K562 (cell line): ENCODE data around the gene CEP295NL.

Experiments used
- ADNP ChIP-seq: fragments of 200-800 bp; sonication (Bioruptor generic); IDR thresholded peaks from 2 replicates; pipeline ENCODE4 v1.6.1; 2016; ENCODE audit warnings: missing genetic modification characterization, missing compliant biosample characterization
- CTCF ChIP-seq, 3 experiments: IDR thresholded peaks in 2 of 3; conservative IDR thresholded peaks in 1 of 3; 2 replicates each; pipeline ENCODE4 v1.5.1; 2011 to 2012; ENCODE audit warnings: low read length in 3 of 3, mild to moderate bottlenecking in 3 of 3, control low read depth in 2 of 3, improper control_type of control experiment in 1 of 3, inconsistent platforms in 1 of 3, low read depth in 1 of 3, mixed read lengths in 1 of 3, moderate library complexity in 1 of 3; ENCODE audit not compliant: insufficient read depth in 2 of 3
- EP300 ChIP-seq: IDR thresholded peaks from 2 replicates; pipeline ENCODE4 v1.6.1; 2012; ENCODE audit warnings: low read length, improper control_type of control experiment
- GTF2B ChIP-seq: IDR thresholded peaks from 2 replicates; pipeline ENCODE4 v1.6.1; 2011; ENCODE audit not compliant: insufficient read length; ENCODE audit errors: extremely low read depth
- NCOA6 ChIP-seq: fragments of 450-650 bp; IDR thresholded peaks from 2 replicates; pipeline ENCODE4 v1.6.1; 2017; ENCODE audit warnings: mild to moderate bottlenecking
- NFYB ChIP-seq: IDR thresholded peaks from 2 replicates; pipeline ENCODE4 v1.6.1; 2011; ENCODE audit warnings: mild to moderate bottlenecking, moderate library complexity; ENCODE audit not compliant: insufficient read length; ENCODE audit errors: extremely low read depth
- POLR2AphosphoS5 ChIP-seq: IDR thresholded peaks from 2 replicates; pipeline ENCODE4 v1.6.1; 2011; ENCODE audit warnings: mild to moderate bottlenecking, low read depth, low read length, moderate library complexity; ENCODE audit not compliant: control insufficient read depth, insufficient read depth
- TOE1 ChIP-seq, 2 experiments: fragments of 450-650 bp in 1 of 2; sonication (generic) in 1 of 2; formaldehyde crosslinking in 1 of 2; IDR thresholded peaks; 2 replicates each; pipeline versions ENCODE4 v1.7.1 to v1.8.0; 2016 to 2022; ENCODE audit warnings: borderline replicate concordance in 2 of 2, mild to moderate bottlenecking in 2 of 2, antibody characterized with exemption in 1 of 2, inconsistent platforms in 1 of 2, low read depth in 1 of 2, missing genetic modification reagents in 1 of 2, moderate library complexity in 1 of 2
- YY1 ChIP-seq, 3 experiments: IDR thresholded peaks; 2 replicates each; pipeline ENCODE4 v1.6.1; 2011; ENCODE audit warnings: low read length in 2 of 3, mild to moderate bottlenecking in 2 of 3, moderate library complexity in 2 of 3, borderline replicate concordance in 1 of 3, control low read depth in 1 of 3, low read depth in 1 of 3; ENCODE audit not compliant: insufficient read depth in 3 of 3, insufficient replicate concordance in 2 of 3, control insufficient read depth in 1 of 3, insufficient read length in 1 of 3; ENCODE audit errors: extremely low read depth in 1 of 3
- ZNF830 ChIP-seq: fragments of 250-450 bp; sonication (Bioruptor Pico); IDR thresholded peaks from 2 replicates; pipeline ENCODE4 v1.5.0; 2021; ENCODE audit warnings: mild to moderate bottlenecking
- TF ChIP-seq, protein P1 (sequence below): IDR thresholded peaks from 2 replicates; pipeline ENCODE4 v1.6.1; 2016; ENCODE audit warnings: missing genetic modification characterization, missing compliant biosample characterization

- TF ChIP-seq NFYB (no peak), POLR2AphosphoS5 (no peak), TOE1 (IDR thresholded peaks at IDR 0.05; ENCODE audit: borderline replicate concordance) (no peak), TOE1 (CRISPR knock-in tag; IDR thresholded peaks at IDR 0.05; ENCODE audit: borderline replicate concordance, low read depth) (no peak), NCOA6 (no peak), YY1 (IDR thresholded peaks at IDR 0.05; ENCODE audit: borderline replicate concordance in 1 of 3, control insufficient read depth in 1 of 3, extremely low read depth in 1 of 3, insufficient read depth in 3 of 3, insufficient read length in 1 of 3, insufficient replicate concordance in 2 of 3, low read depth in 1 of 3, low read length in 2 of 3) (no peak), CTCF (IDR thresholded peaks at IDR 0.05 in 2 of 3, conservative IDR thresholded peaks at IDR 0.05 in 1 of 3; ENCODE audit: insufficient read depth in 2 of 3, low read depth in 1 of 3, low read length in 3 of 3) (no peak), GTF2B (no peak), ADNP (tag) (no peak), EP300 (no peak), ZNF830 (CRISPR knock-in tag) (no peak)
- TF ChIP-seq, protein P1, sequence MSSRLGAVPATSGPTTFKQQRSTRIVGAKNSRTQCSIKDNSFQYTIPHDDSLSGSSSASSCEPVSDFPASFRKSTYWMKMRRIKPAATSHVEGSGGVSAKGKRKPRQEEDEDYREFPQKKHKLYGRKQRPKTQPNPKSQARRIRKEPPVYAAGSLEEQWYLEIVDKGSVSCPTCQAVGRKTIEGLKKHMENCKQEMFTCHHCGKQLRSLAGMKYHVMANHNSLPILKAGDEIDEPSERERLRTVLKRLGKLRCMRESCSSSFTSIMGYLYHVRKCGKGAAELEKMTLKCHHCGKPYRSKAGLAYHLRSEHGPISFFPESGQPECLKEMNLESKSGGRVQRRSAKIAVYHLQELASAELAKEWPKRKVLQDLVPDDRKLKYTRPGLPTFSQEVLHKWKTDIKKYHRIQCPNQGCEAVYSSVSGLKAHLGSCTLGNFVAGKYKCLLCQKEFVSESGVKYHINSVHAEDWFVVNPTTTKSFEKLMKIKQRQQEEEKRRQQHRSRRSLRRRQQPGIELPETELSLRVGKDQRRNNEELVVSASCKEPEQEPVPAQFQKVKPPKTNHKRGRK: no peak
These were observed 2.1 kb upstream of the CEP295NL start for GRCh38 chr17:78905116-78905515.
